Common myeloid progenitor, CD34-positive (primary cell): ENCODE data around the gene FBLN7.

ENCODE experiments used
- CTCF ChIA-PET: fragments of 350-600 bp; sonication (Branson Sonifier 250); formaldehyde crosslinking; loops from one replicate; lab custom pipeline; 2021; ENCODE audit warnings: antibody characterized with exemption; lab: Charles Lee
- POLR2A ChIA-PET: fragments of 350-600 bp; sonication (Branson Sonifier 250); formaldehyde crosslinking; loops from one replicate; lab custom pipeline; 2021; ENCODE audit warnings: antibody characterized with exemption; lab: Charles Lee
- DNase-seq, 3 donors: peaks; one replicate each; pipeline versions ENCODE4 v3.0.0 to v3.0.0-alpha.2; 2013
- H3K27ac ChIP-seq, 2 experiments: 1 replicate in 1 of 2; 2 replicates in 1 of 2; pipeline ENCODE4 v1.7.0; 2013; ENCODE audit warnings: inconsistent platforms in 2 of 2, low read length in 2 of 2, mild to moderate bottlenecking in 2 of 2, low read depth in 1 of 2, moderate library complexity in 1 of 2; ENCODE audit not compliant: severe bottlenecking in 2 of 2, insufficient read depth in 1 of 2, poor library complexity in 1 of 2
- H3K27me3 ChIP-seq, 5 experiments: replicated peaks in 2 of 5; 1 replicate in 3 of 5; 2 replicates in 2 of 5; pipeline versions ENCODE4 v1.6.1 to v1.7.0; 2013; ENCODE audit warnings: low read length in 4 of 5, mild to moderate bottlenecking in 2 of 5, moderate library complexity in 2 of 5, inconsistent platforms in 1 of 5; ENCODE audit not compliant: insufficient read depth in 5 of 5, control insufficient read depth in 4 of 5
- H3K36me3 ChIP-seq, 4 experiments: 1 replicate in 2 of 4; 2 replicates in 2 of 4; pipeline versions ENCODE4 v1.6.1 to v1.7.0; 2013; ENCODE audit warnings: low read length in 3 of 4, control low read depth in 1 of 4, mild to moderate bottlenecking in 1 of 4; ENCODE audit not compliant: control insufficient read depth in 4 of 4, insufficient read depth in 4 of 4
- H3K4me1 ChIP-seq, 4 experiments: 1 replicate in 3 of 4; 2 replicates in 1 of 4; pipeline versions ENCODE4 v1.6.1 to v1.7.1; 2013; ENCODE audit warnings: low read length in 3 of 4, mild to moderate bottlenecking in 3 of 4, control low read depth in 1 of 4, inconsistent platforms in 1 of 4, moderate library complexity in 1 of 4; ENCODE audit not compliant: control insufficient read depth in 4 of 4, insufficient read depth in 4 of 4; ENCODE audit errors: control extremely low read depth in 1 of 4
- H3K4me3 ChIP-seq, 7 experiments: 1 replicate in 4 of 7; 2 replicates in 3 of 7; pipeline versions ENCODE4 v1.5.1 to v1.7.0; 2013; ENCODE audit warnings: mild to moderate bottlenecking in 7 of 7, low read length in 6 of 7, moderate library complexity in 6 of 7, inconsistent platforms in 2 of 7, low read depth in 2 of 7, control low read depth in 1 of 7; ENCODE audit not compliant: insufficient read depth in 4 of 7, control insufficient read depth in 1 of 7; ENCODE audit errors: extremely low read depth in 1 of 7
- H3K9me3 ChIP-seq, 5 experiments: 1 replicate in 4 of 5; 2 replicates in 1 of 5; pipeline versions ENCODE4 v1.6.1 to v1.7.1; 2013; ENCODE audit warnings: low read length in 4 of 5, mild to moderate bottlenecking in 2 of 5, inconsistent platforms in 1 of 5, low read depth in 1 of 5, moderate library complexity in 1 of 5; ENCODE audit not compliant: control insufficient read depth in 4 of 5, insufficient read depth in 2 of 5; ENCODE audit errors: control extremely low read depth in 1 of 5
- WGBS: methylation state at CpG from one replicate; pipeline ENCODE4 v1.1.5; 2013; ENCODE audit not compliant: insufficient coverage; 5-methylcytosine and 5-hydroxymethylcytosine counted together

FBLN7 gene

DNA sequence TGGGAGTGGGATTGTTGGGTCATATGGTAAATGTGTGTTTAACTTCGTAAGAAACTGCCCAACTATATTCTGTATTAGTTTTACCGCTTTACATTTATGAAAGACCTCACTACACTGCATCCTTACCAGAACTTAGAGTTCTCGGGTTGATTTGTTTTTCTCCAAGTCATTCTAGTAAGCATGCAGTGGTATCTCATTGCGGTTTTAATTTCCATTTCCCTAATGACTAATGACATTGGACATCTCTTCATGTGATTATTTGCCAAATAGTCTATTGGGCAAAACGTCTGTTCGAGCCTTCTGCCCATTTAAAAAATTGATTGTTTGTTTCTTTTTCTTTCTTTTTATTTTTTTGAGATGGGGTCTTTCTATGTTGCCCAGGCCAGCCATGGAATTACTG, 6.8 kb downstream of the FBLN7 start:
- Histone ChIP-seq H3K27ac (no peak overlapping the region), H3K27me3 (peaks cover 0 to 32% (median 16%) of the 10 kb centered on the region in 5 experiments), H3K4me3 (no peak overlapping the region), H3K36me3 (no peaks in the 10 kb centered on the region), H3K9me3 (no peaks in the 10 kb centered on the region), H3K4me1 (peaks cover 0 to 7% (median 3%) of the 10 kb centered on the region in 4 experiments)
- 96% methylated on average over 3 of the region's 6 CpGs for WGBS
- ChIA-PET POLR2A (no interaction called here), CTCF (no interaction called here)
- DNase-seq = no peak

GRCh38 chr2:112147382-112148168, 9.4 kb downstream of the FBLN7 start:
- H3K27me3 ChIP-seq = peaks cover 0 to 6% (median 1%) of the 10 kb centered on the region in 5 experiments
- 95% methylated on average over 12 of the region's 17 CpGs for WGBS

DNA sequence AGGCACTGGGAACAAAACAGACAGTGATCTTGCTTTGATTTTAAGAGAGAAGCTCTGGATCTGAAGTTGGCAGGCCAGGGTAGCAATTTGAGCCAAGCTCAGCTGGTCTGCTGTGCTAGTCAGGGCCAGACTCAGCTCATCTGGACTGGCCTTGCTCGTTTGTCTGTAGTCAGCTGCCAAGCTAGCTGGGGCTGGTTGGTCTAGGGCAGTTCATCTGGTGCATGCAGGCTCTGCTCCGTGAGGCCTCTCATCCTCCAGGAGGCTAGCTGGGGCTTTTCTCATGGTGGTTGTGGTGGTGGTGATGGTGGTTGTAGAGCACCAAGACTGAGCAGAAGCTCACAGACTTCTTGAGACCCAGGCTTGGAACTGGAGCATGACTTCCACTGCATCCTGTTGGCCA, 10.3 kb downstream of the FBLN7 start:
- CTCF ChIA-PET = no interaction called here
- no peaks in the 10 kb centered on the region for H3K36me3 ChIP-seq
- no peak for DNase-seq
- no peaks in the 10 kb centered on the region for H3K9me3 ChIP-seq
- 90% methylated on average over 2 of the region's 2 CpGs for WGBS
- H3K4me1 ChIP-seq = no peaks in the 10 kb centered on the region
- POLR2A ChIA-PET = no interaction called here
- H3K27me3 ChIP-seq = no peaks in the 10 kb centered on the region
- no peak overlapping the region for H3K4me3 ChIP-seq
- no peak overlapping the region for H3K27ac ChIP-seq

More at GRCh38 chr2:112147382-112148168, 9.4 kb downstream of the FBLN7 start:
- ChIA-PET CTCF (no interaction called here), POLR2A (no interaction called here)
- Histone ChIP-seq H3K27ac (no peak overlapping the region), H3K4me1 (no peaks in the 10 kb centered on the region), H3K9me3 (no peaks in the 10 kb centered on the region), H3K4me3 (no peak overlapping the region), H3K36me3 (no peaks in the 10 kb centered on the region)
- DNase-seq = no peak

DNA sequence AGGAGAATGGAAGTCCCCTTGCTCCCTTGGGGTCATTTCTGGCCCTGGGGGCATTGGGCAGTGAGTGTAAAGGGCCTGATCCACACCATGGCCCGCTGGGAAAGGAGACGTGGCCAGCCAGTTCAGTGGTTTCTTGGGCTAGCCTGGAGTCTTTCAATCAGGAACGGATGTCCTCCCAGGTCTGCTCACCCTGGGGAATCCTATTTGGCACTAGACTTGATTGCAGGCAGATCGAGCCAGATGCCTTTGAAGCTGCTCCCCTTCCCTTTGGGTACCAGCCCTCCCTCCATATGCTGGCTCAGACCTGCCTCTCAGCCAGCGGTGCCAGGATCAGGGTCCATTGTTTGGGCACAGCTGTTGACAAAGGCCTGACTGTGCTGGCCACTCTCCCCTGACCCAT, 11.0 kb downstream of the FBLN7 start:
- Histone ChIP-seq H3K4me1 (no peaks in the 10 kb centered on the region), H3K36me3 (no peaks in the 10 kb centered on the region), H3K9me3 (no peaks in the 10 kb centered on the region), H3K27me3 (no peaks in the 10 kb centered on the region), H3K4me3 (no peak overlapping the region), H3K27ac (no peak overlapping the region)
- WGBS = 100% methylated on average over 5 of the region's 5 CpGs
- POLR2A ChIA-PET = no interaction called here
- CTCF ChIA-PET = no interaction called here
- no peak for DNase-seq

DNA sequence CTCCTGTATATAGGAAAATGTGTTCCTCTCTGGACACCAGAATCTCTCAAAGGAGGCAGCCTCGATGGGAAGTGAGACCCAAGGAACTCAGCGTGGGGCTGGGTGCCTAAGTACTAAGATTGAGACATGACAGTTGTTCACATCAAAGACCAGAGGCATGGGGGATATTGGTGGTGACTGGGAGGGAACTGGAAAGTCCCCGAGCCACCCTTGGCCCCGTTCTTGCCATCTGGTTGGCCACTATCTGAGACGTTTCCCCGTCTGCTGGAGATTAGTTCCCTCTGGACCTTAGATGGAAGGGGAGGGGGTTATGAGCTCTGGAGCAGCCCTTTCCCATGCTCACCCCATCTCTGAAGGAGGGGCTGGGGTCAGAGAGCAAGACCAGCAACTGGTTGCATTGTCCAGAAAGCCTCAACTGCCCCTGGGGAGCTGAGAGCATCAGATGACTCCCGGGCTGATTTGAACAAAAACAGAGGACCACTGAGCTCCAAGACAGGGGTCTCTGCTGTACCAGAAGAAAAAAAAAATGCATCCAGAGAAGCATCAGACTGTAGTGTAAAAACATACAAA, 11.8 kb downstream of the FBLN7 start:
- no peak for DNase-seq
- Histone ChIP-seq H3K27me3 (no peaks in the 10 kb centered on the region), H3K4me1 (peaks cover 0 to 3% (median under 1%) of the 10 kb centered on the region in 4 experiments), H3K36me3 (no peaks in the 10 kb centered on the region), H3K9me3 (no peaks in the 10 kb centered on the region), H3K27ac (no peak overlapping the region), H3K4me3 (no peak overlapping the region)
- ChIA-PET CTCF (interaction anchor here (1.7 kb wide), 1 partner anchor 32 kb away, joined by 3 read pairs; no protein-coding TSS in a partner anchor), POLR2A (no interaction called here)
- WGBS = 98% methylated on average over 6 of the region's 7 CpGs

DNA sequence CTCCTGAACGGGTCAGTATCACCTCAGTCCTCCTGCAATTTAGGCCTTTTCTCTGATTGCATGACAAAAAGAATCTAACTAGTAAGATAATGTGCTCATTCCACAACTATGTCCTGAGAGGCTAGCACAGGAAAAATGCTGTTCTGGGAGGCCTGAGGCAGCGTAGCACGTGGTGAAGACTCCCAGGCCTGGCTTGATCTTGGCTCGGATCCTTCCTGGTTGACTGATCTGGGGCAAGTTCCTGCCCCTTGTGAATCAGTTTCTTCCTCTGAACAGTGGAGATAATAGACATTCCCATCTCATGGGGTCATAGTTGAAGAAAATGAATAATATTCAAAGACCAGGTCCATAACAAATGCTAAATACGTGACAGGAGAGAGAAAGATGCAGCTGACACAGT, 12.3 kb downstream of the FBLN7 start:
- H3K9me3 ChIP-seq = no peaks in the 10 kb centered on the region
- H3K27me3 ChIP-seq = no peaks in the 10 kb centered on the region
- H3K4me1 ChIP-seq = peaks cover 0 to 8% (median 3%) of the 10 kb centered on the region in 4 experiments
- ChIA-PET POLR2A (no interaction called here), CTCF (interaction anchor here (1.7 kb wide), 1 partner anchor 31 kb away, joined by 3 read pairs; no protein-coding TSS in a partner anchor)
- DNase-seq = no peak
- H3K4me3 ChIP-seq = no peak overlapping the region
- no peaks in the 10 kb centered on the region for H3K36me3 ChIP-seq
- H3K27ac ChIP-seq = no peak overlapping the region
- 98% methylated on average over 4 of the region's 5 CpGs for WGBS

GRCh38 chr2:112150851-112151250, 12.7 kb downstream of the FBLN7 start:
- 91% methylated on average over 9 of the region's 11 CpGs for WGBS
- peaks cover 0 to 12% (median 8%) of the 10 kb centered on the region in 4 experiments for H3K4me1 ChIP-seq
- no peaks in the 10 kb centered on the region for H3K9me3 ChIP-seq
- CTCF ChIA-PET = interaction anchor here (1.7 kb wide), 1 partner anchor 31 kb away, joined by 3 read pairs; no protein-coding TSS in a partner anchor
- POLR2A ChIA-PET = no interaction called here
- H3K27ac ChIP-seq = no peak overlapping the region
- no peaks in the 10 kb centered on the region for H3K36me3 ChIP-seq
- no peak for DNase-seq
- H3K27me3 ChIP-seq = no peaks in the 10 kb centered on the region
- H3K4me3 ChIP-seq = no peak overlapping the region
